ENCODE data around the gene ZFHX3.

GRCh38 chr16:73022534-73022933, 25.4 kb downstream of the ZFHX3 start:
- TF ChIP-seq, protein P1, sequence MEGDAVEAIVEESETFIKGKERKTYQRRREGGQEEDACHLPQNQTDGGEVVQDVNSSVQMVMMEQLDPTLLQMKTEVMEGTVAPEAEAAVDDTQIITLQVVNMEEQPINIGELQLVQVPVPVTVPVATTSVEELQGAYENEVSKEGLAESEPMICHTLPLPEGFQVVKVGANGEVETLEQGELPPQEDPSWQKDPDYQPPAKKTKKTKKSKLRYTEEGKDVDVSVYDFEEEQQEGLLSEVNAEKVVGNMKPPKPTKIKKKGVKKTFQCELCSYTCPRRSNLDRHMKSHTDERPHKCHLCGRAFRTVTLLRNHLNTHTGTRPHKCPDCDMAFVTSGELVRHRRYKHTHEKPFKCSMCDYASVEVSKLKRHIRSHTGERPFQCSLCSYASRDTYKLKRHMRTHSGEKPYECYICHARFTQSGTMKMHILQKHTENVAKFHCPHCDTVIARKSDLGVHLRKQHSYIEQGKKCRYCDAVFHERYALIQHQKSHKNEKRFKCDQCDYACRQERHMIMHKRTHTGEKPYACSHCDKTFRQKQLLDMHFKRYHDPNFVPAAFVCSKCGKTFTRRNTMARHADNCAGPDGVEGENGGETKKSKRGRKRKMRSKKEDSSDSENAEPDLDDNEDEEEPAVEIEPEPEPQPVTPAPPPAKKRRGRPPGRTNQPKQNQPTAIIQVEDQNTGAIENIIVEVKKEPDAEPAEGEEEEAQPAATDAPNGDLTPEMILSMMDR (IDR thresholded peaks at IDR 0.05; ENCODE audit: low read depth, low read length) = no peak
- no peak for TF ChIP-seq EZH2phosphoT487 (IDR thresholded peaks at IDR 0.05; ENCODE audit: low read depth)
